ENCODE measurements around the gene DBH. TPM values are rescaled to one million over a fixed set of nuclear protein-coding genes. Genes with fewer than 3 reads are reported as not detected.

Gene DBH
- total RNA-seq, 1 experiment from 2014 or later = not detected

GRCh38 chr9:133696071-133696472 is 59.9 kb downstream of the DBH start:
- Histone ChIP-seq H3K27ac (no peak overlapping the region), H3K36me3 (peaks cover 36% of the 10 kb centered on the region), H3K4me3 (no peak overlapping the region)

DNA sequence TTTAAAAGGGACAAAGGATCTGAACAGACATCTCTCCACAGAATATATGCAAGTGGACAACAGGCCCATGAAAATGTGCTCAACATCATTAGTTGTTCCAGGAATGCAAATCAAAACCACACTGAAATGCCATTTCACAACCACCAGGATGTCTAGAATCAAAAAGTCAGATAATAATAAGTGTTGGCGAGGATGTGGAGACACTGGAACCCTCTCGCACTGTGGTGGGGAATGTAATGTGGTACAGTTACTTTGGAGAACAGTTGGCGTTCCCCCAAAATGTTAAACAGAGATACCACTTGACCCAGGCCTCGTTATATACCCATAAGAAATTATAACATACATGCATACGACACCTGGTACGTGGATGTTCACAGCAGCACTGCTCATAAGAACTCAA is 63.4 kb downstream of the DBH start:
- no peak for DNase-seq (ENCODE audit: low read depth in 1 of 2, low spot score in 2 of 2)
- peaks cover 25% of the 10 kb centered on the region for H3K36me3 ChIP-seq
- no peaks in the 10 kb centered on the region for H3K9me3 ChIP-seq (replicated peaks)
- no peaks in the 10 kb centered on the region for H3K4me1 ChIP-seq (replicated peaks)
- no peaks in the 10 kb centered on the region for H3K27me3 ChIP-seq (replicated peaks)
- no peak overlapping the region for H3K27ac ChIP-seq
- no peak overlapping the region for H3K4me3 ChIP-seq

More at GRCh38 chr9:133696071-133696472, 59.9 kb downstream of the DBH start:
- Histone ChIP-seq H3K27me3 (replicated peaks) (no peaks in the 10 kb centered on the region), H3K9me3 (replicated peaks) (no peaks in the 10 kb centered on the region), H3K4me1 (replicated peaks) (no peaks in the 10 kb centered on the region)
- DNase-seq (ENCODE audit: low read depth in 1 of 2, low spot score in 2 of 2) = no peak

DNA sequence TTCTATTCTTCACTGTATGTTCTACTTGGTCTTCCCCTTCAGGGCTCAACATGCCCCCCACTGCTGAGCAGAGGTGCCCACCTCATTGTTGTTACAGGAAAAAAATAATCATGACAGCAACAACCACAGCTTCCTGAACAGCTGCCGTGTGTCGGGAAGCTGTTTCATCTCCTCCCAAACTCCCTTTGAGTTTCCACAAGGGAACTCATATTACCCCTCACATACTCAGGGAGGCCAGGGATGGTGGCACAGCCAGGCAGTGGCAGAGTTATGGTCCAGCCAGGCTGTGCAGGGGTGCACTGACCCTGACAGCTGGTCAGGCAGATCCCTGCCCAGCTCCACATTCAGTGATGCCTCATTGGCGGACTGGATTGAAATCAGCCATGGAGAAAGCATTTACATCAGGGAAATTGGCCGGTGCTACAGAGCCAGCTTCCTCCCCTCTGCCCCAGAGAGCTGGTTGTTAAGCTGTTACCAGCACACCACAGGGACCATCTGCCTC is 64.7 kb downstream of the DBH start:
- DNase-seq (ENCODE audit: low read depth in 1 of 2, low spot score in 2 of 2) = no peak
- H3K27me3 ChIP-seq (replicated peaks) = no peaks in the 10 kb centered on the region
- peaks cover 18% of the 10 kb centered on the region for H3K36me3 ChIP-seq
- H3K27ac ChIP-seq = no peak overlapping the region
- H3K4me3 ChIP-seq = no peak overlapping the region
- H3K9me3 ChIP-seq (replicated peaks) = no peaks in the 10 kb centered on the region
- H3K4me1 ChIP-seq (replicated peaks) = no peaks in the 10 kb centered on the region

GRCh38 chr9:133701321-133701980 is 65.3 kb downstream of the DBH start:
- no peak for DNase-seq (ENCODE audit: low read depth in 1 of 2, low spot score in 2 of 2)
- H3K27me3 ChIP-seq (replicated peaks) = no peaks in the 10 kb centered on the region
- peaks cover 20% of the 10 kb centered on the region for H3K36me3 ChIP-seq
- no peak overlapping the region for H3K4me3 ChIP-seq
- no peaks in the 10 kb centered on the region for H3K9me3 ChIP-seq (replicated peaks)
- no peak overlapping the region for H3K27ac ChIP-seq
- no peaks in the 10 kb centered on the region for H3K4me1 ChIP-seq (replicated peaks)

GRCh38 chr9:133701981-133702797 is 66.0 kb downstream of the DBH start:
- H3K4me3 ChIP-seq = no peak overlapping the region
- peaks cover 21% of the 10 kb centered on the region for H3K36me3 ChIP-seq
- H3K27me3 ChIP-seq (replicated peaks) = no peaks in the 10 kb centered on the region
- no peaks in the 10 kb centered on the region for H3K9me3 ChIP-seq (replicated peaks)
- H3K27ac ChIP-seq = no peak overlapping the region
- H3K4me1 ChIP-seq (replicated peaks) = no peaks in the 10 kb centered on the region
- no peak for DNase-seq (ENCODE audit: low read depth in 1 of 2, low spot score in 2 of 2)

- H3K36me3 ChIP-seq = peaks cover 22% of the 10 kb centered on the region
- DNase-seq (ENCODE audit: low read depth in 1 of 2, low spot score in 2 of 2) = no peak
- H3K9me3 ChIP-seq (replicated peaks) = no peaks in the 10 kb centered on the region
- no peaks in the 10 kb centered on the region for H3K27me3 ChIP-seq (replicated peaks)
- H3K4me1 ChIP-seq (replicated peaks) = no peaks in the 10 kb centered on the region
- H3K27ac ChIP-seq = no peak overlapping the region
- no peak overlapping the region for H3K4me3 ChIP-seq
Measured at GRCh38 chr9:133702798-133703590, 66.8 kb downstream of the DBH start.

DNA sequence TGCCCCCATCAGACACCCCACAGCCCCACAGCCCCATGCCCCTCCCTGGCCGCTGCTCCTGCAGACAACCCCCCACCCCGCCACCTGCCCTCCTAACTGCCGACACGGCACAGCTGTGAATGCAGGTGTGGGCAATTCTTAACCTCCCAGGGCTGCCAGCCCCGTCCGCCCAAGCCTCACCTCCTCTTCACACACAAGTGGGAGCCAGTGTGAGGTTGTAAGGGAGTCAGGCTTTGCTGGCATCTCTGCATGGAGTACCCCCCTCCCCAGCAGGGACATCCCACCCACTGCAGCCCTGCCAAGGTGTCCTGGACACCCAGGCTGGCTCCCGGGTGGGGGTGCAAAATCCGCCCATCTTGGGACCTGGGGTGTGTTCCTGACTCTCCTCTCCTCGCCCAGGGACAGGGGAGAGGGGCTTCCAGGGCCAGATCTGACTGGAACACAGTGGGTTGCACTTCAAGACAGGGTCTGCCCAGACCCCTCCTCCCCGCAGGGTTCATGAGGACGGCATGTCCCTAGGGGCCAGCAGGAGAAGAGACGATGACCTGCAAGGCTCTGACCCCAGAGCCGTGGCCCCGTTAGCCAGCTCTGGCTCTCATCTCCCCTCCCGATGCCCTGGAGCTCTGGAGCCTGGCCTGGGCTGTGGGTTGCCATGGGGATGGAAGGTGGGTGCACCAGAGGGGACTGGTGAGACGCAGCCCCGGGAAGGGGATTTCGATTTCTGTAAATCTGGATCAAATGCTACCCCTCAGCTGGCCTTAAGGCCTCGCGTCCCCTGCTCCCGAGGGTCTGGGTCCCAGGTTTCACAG is 67.6 kb downstream of the DBH start:
- Histone ChIP-seq H3K27ac (no peak overlapping the region), H3K4me3 (no peak overlapping the region), H3K4me1 (replicated peaks) (no peaks in the 10 kb centered on the region), H3K9me3 (replicated peaks) (no peaks in the 10 kb centered on the region), H3K36me3 (peaks cover 29% of the 10 kb centered on the region), H3K27me3 (replicated peaks) (no peaks in the 10 kb centered on the region)
- no peak for DNase-seq (ENCODE audit: low read depth in 1 of 2, low spot score in 2 of 2)

GRCh38 chr9:133704711-133705181 is 68.6 kb downstream of the DBH start:
- no peak overlapping the region for H3K27ac ChIP-seq
- no peaks in the 10 kb centered on the region for H3K4me1 ChIP-seq (replicated peaks)
- no peak for DNase-seq (ENCODE audit: low read depth in 1 of 2, low spot score in 2 of 2)
- peaks cover 28% of the 10 kb centered on the region for H3K36me3 ChIP-seq
- no peaks in the 10 kb centered on the region for H3K27me3 ChIP-seq (replicated peaks)
- no peak overlapping the region for H3K4me3 ChIP-seq
- H3K9me3 ChIP-seq (replicated peaks) = no peaks in the 10 kb centered on the region

DNA sequence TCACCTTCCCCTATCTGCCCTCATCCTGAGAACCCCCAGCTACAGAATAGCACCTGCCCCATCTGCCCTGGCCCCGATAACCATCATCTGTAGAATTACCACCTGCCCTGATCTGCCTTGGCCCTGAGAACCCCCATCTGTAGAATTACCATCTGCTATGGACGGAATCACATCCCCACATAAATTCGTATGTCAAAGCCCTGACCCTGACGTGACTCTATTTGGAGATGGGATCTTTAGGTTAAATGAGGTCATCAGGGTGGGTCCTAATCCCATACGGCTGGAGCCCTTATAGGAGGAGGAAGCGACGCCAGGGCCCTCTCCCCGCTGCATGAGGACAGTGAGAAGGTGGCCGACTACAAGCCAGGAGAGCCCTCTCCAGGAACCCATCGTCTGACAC is 69.4 kb downstream of the DBH start:
- H3K4me1 ChIP-seq (replicated peaks) = peaks cover 5% of the 10 kb centered on the region
- no peaks in the 10 kb centered on the region for H3K27me3 ChIP-seq (replicated peaks)
- no peak overlapping the region for H3K27ac ChIP-seq
- H3K9me3 ChIP-seq (replicated peaks) = no peaks in the 10 kb centered on the region
- H3K4me3 ChIP-seq = no peak overlapping the region
- DNase-seq (ENCODE audit: low read depth in 1 of 2, low spot score in 2 of 2) = no peak
- H3K36me3 ChIP-seq = peaks cover 35% of the 10 kb centered on the region

- H3K27ac ChIP-seq = no peak overlapping the region
- no peaks in the 10 kb centered on the region for H3K9me3 ChIP-seq (replicated peaks)
- peaks cover 37% of the 10 kb centered on the region for H3K36me3 ChIP-seq
- no peaks in the 10 kb centered on the region for H3K27me3 ChIP-seq (replicated peaks)
- no peak overlapping the region for H3K4me3 ChIP-seq
- peaks cover 14% of the 10 kb centered on the region for H3K4me1 ChIP-seq (replicated peaks)
- DNase-seq (ENCODE audit: low read depth in 1 of 2, low spot score in 2 of 2) = no peak
Measured at GRCh38 chr9:133706307-133707050, 70.3 kb downstream of the DBH start.

GRCh38 chr9:133707065-133707762 is 71.1 kb downstream of the DBH start:
- Histone ChIP-seq H3K4me1 (replicated peaks) (peaks cover 22% of the 10 kb centered on the region), H3K27me3 (replicated peaks) (no peaks in the 10 kb centered on the region), H3K9me3 (replicated peaks) (no peaks in the 10 kb centered on the region), H3K36me3 (peaks cover 36% of the 10 kb centered on the region), H3K27ac (no peak overlapping the region), H3K4me3 (no peak overlapping the region)
- no peak for DNase-seq (ENCODE audit: low read depth in 1 of 2, low spot score in 2 of 2)

- peaks cover 27% of the 10 kb centered on the region for H3K4me1 ChIP-seq (replicated peaks)
- no peak overlapping the region for H3K27ac ChIP-seq
- H3K36me3 ChIP-seq = peaks cover 42% of the 10 kb centered on the region
- DNase-seq (ENCODE audit: low read depth in 1 of 2, low spot score in 2 of 2) = no peak
- no peaks in the 10 kb centered on the region for H3K9me3 ChIP-seq (replicated peaks)
- H3K4me3 ChIP-seq = no peak overlapping the region
- H3K27me3 ChIP-seq (replicated peaks) = no peaks in the 10 kb centered on the region
Measured at GRCh38 chr9:133707763-133708245, 71.6 kb downstream of the DBH start.
